Activated T-helper 9 cell treated with anti-CD3 and anti-CD28 coated beads, Interleukin-2, amount 50 U/mL, for 16 hours (primary cell): ENCODE results near the gene PLEKHH1.

Experiments
- DNase-seq: peaks from one replicate; pipeline ENCODE4 v3.0.0-alpha.2; 2020; ENCODE audit warnings: low read depth

The PLEKHH1 gene

DNA sequence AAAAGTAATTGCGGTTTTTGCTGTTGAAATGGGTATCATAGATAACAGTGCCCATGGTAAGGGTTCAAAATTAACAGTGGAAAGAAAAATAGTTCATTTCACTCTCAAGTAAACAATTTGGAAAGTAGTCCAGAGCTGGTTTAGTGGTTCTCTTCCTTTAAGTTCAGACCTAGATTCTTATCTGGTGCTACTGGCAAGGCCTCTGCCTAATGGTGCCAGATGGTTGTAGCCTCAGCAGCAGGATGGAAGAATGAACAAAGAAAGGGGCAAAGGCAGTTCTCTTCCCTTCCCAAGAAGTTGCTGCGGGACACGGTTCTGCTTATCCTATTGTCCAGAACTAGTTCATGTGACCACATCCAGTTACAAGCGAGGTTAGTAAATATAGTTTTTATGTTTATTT lies 97.1 kb downstream of the PLEKHH1 start:
- no peak for DNase-seq

DNA sequence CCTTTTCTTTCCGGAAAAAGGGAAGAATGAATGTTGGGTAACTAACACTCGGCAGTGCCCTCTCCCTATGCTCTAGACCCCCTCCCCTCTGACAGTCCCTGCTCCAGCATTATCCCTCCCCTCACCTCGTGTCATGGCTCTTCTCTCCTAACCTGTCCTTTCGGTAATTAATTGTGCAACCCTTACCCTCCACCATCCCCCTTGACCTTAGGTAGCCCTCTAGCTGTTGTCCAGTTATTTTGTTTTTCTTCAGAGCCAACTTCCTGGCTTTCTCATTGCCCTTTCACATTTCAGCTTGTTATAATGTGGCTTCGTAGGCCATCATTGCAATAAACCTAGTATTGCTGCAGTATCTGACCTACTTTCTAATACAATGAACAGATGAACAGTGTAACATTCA lies 97.8 kb downstream of the PLEKHH1 start:
- no peak for DNase-seq

DNA sequence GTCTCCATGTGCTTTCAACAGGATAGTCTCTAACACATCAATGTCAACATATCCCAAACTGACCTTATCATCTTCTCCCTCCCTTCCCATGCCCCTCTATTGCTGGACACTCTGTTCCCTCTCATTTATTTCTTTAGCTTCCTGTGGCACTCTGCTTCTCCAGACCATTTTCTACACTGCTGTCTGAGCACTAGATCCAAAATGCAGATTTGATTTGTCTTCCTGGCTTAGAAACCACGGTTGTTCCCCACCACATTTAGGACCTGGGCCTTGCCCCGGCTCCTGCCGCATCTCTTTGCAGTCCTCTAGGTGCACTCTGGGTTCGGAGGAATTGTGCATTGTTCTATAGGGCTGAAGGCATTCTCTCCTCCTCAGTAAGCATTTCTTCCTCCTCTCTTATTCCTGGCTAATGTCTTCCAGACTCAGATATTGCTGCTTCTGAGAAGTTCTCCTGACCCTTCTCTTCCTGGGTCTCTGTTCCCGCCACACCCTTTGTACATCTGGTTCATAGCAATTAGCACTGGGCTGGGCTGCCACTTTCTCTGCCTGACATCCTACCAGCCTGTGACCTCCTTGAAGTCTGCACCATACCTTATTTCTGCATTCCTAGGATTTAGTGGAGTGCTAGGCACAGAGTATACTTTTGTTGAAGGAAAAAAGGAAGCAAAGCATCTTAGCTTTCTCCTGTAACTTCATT lies 100.5 kb downstream of the PLEKHH1 start:
- no peak for DNase-seq

DNA sequence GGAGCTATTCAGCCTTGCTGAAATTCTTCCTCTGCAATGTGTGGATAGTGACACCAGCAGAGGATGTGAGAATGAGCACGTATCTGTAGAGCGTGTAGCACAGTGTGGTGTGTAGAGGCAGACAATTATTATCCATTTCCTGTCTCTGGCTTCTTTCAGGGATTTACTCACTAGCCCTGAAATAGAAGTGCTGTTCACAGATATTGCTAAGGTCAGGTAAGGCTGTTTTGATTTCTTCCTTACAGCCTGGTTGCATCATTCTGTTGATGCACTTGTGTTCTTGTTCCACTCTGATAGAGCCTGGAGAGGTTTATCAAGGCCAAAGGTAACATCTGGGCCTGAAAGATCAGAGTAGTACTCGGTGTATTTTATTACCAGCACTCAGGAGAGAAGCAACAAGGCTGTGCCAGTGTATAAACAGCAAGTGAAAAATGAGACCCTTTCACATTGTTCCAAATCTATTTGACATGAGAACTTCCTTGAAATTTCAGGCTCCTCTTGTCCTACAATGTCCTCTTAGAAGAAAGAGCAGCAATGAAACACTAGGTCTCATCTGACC lies 103.3 kb downstream of the PLEKHH1 start:
- DNase-seq, result no peak

DNA sequence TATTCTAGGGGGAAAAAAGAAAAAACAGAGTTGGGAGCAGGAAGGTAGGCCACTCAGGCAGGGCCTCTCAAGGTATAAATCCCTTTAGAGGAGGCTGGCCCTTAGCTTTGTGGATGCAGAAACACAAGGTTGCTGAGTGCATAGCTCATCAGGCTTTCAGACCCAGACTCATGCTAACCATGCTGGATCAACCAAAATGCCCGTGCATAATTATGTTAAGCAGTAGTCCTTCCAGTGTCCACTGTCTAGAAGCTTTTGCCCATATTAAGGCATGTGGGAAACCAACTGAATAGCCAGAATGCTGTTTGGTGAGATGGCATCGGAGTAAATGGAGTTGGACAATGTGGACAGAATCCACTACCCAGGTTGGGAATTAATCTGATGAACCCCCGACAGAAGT lies 105.6 kb downstream of the PLEKHH1 start:
- DNase-seq, result no peak
